T-helper 17 cell (primary cell): ENCODE results near the gene JAK1. TPM values are rescaled to one million over a fixed set of nuclear protein-coding genes. Genes with fewer than 3 reads are reported as not detected.
A peak's percentile ranks its signal among the peaks of the same experiment; 100 is the strongest.

ENCODE experiments used
- ATAC-seq: fragments of 150-1000 bp; cut with Tn5 transposase; 2 replicates; pipeline ENCODE4 v1.10.0; 2021; ENCODE audit warnings: mild to moderate bottlenecking, moderate library complexity
- DNase-seq, 3 donors: peaks; one replicate each; pipeline versions ENCODE4 v3.0.0 to v3.0.0-alpha.2; 2020 to 2021
- H3K9me3 ChIP-seq: one replicate; pipeline ENCODE4 v1.7.0; 2013; ENCODE audit warnings: low read length, mild to moderate bottlenecking; ENCODE audit not compliant: control insufficient read depth, poor library complexity, severe bottlenecking
- H3K27ac Mint-ChIP-seq: one replicate; pipeline ENCODE4 v1.8.0; 2022; ENCODE audit warnings: mild to moderate bottlenecking, moderate library complexity, mixed read lengths
- H3K27me3 Mint-ChIP-seq: one replicate; pipeline ENCODE4 v1.8.0; 2022; ENCODE audit warnings: mixed read lengths
- H3K36me3 Mint-ChIP-seq: one replicate; pipeline ENCODE4 v1.8.0; 2022; ENCODE audit warnings: low read depth, mixed read lengths
- H3K4me1 Mint-ChIP-seq: one replicate; pipeline ENCODE4 v1.8.0; 2022; ENCODE audit warnings: mild to moderate bottlenecking, mixed read lengths
- H3K4me3 Mint-ChIP-seq: one replicate; pipeline ENCODE4 v1.8.0; 2022; ENCODE audit warnings: mild to moderate bottlenecking, moderate library complexity, mixed read lengths
- total RNA-seq, 4 donors: library from RNA in 2 of 4; stranded (reverse) in 2 of 4; gene quantifications; one replicate each; pipeline ENCODE4 v1.2.3 and lab custom pipeline; 2022 to 2026

The JAK1 gene
- total RNA-seq, 2 donors from 2014 or later: 246 to 317 TPM

- Mint-ChIP-seq H3K27ac (no peak overlapping the region), H3K36me3 (no peaks in the 10 kb centered on the region), H3K27me3 (no peaks in the 10 kb centered on the region), H3K4me3 (peak overlapping the region; percentile 49), H3K4me1 (peaks cover 40% of the 10 kb centered on the region)
- H3K9me3 ChIP-seq: no peaks in the 10 kb centered on the region
- DNase-seq (no peak), ATAC-seq (no peak)
Observed at GRCh38 chr1:64953241-64953640, 13.1 kb downstream of the JAK1 start.

- Mint-ChIP-seq H3K27me3 (no peaks in the 10 kb centered on the region), H3K36me3 (no peaks in the 10 kb centered on the region), H3K27ac (peak overlapping the region; percentile 24), H3K4me3 (peak overlapping the region; percentile 79), H3K4me1 (peaks cover 54% of the 10 kb centered on the region)
- ATAC-seq: no peak
- H3K9me3 ChIP-seq: no peaks in the 10 kb centered on the region
- DNase-seq: no peak
Observed at GRCh38 chr1:64950284-64950809, 16.0 kb downstream of the JAK1 start.

- H3K27me3 Mint-ChIP-seq: no peaks in the 10 kb centered on the region
- H3K4me1 Mint-ChIP-seq: peaks cover 57% of the 10 kb centered on the region
- H3K27ac Mint-ChIP-seq: peak overlapping the region; percentile 90
- peak overlapping the region; percentile 66 for H3K4me3 Mint-ChIP-seq
- no peaks in the 10 kb centered on the region for H3K36me3 Mint-ChIP-seq
- H3K9me3 ChIP-seq: no peaks in the 10 kb centered on the region
- DNase-seq (no peak), ATAC-seq (peak; percentile 80)
Observed at GRCh38 chr1:64948905-64949833, 17.2 kb downstream of the JAK1 start.

- no peaks in the 10 kb centered on the region for H3K27me3 Mint-ChIP-seq
- no peaks in the 10 kb centered on the region for H3K36me3 Mint-ChIP-seq
- H3K27ac Mint-ChIP-seq: peak overlapping the region; percentile 90
- H3K9me3 ChIP-seq: no peaks in the 10 kb centered on the region
- DNase-seq (no peak), ATAC-seq (no peak)
- peaks cover 52% of the 10 kb centered on the region for H3K4me1 Mint-ChIP-seq
- peak overlapping the region; percentile 66 for H3K4me3 Mint-ChIP-seq
Observed at GRCh38 chr1:64948216-64948615, 18.1 kb downstream of the JAK1 start.

- DNase-seq (no peak), ATAC-seq (no peak)
- peak overlapping the region; percentile 90 for H3K27ac Mint-ChIP-seq
- H3K36me3 Mint-ChIP-seq: no peaks in the 10 kb centered on the region
- H3K4me1 Mint-ChIP-seq: peaks cover 50% of the 10 kb centered on the region
- H3K4me3 Mint-ChIP-seq: no peak overlapping the region
- H3K9me3 ChIP-seq: no peaks in the 10 kb centered on the region
- H3K27me3 Mint-ChIP-seq: no peaks in the 10 kb centered on the region
Observed at GRCh38 chr1:64946916-64947315, 19.4 kb downstream of the JAK1 start.

GRCh38 chr1:64944913-64945312 lies 21.4 kb downstream of the JAK1 start:
- no peaks in the 10 kb centered on the region for H3K36me3 Mint-ChIP-seq
- no peak for ATAC-seq
- no peaks in the 10 kb centered on the region for H3K27me3 Mint-ChIP-seq
- H3K9me3 ChIP-seq: no peaks in the 10 kb centered on the region
- no peak for DNase-seq
- peak overlapping the region; percentile 57 for H3K27ac Mint-ChIP-seq
- H3K4me3 Mint-ChIP-seq: no peak overlapping the region
- peaks cover 46% of the 10 kb centered on the region for H3K4me1 Mint-ChIP-seq

- Mint-ChIP-seq H3K27me3 (no peaks in the 10 kb centered on the region), H3K36me3 (no peaks in the 10 kb centered on the region), H3K4me3 (no peak overlapping the region), H3K4me1 (peaks cover 45% of the 10 kb centered on the region), H3K27ac (no peak overlapping the region)
- H3K9me3 ChIP-seq: no peaks in the 10 kb centered on the region
- DNase-seq (no peak), ATAC-seq (no peak)
Observed at GRCh38 chr1:64942675-64943074, 23.7 kb downstream of the JAK1 start.

- H3K4me1 Mint-ChIP-seq: peaks cover 43% of the 10 kb centered on the region
- no peak overlapping the region for H3K27ac Mint-ChIP-seq
- DNase-seq (no peak), ATAC-seq (no peak)
- no peak overlapping the region for H3K4me3 Mint-ChIP-seq
- H3K36me3 Mint-ChIP-seq: no peaks in the 10 kb centered on the region
- no peaks in the 10 kb centered on the region for H3K27me3 Mint-ChIP-seq
- H3K9me3 ChIP-seq: no peaks in the 10 kb centered on the region
Observed at GRCh38 chr1:64942118-64942517, 24.2 kb downstream of the JAK1 start.

GRCh38 chr1:64941461-64942117 lies 24.8 kb downstream of the JAK1 start:
- H3K4me3 Mint-ChIP-seq: no peak overlapping the region
- peaks cover 41% of the 10 kb centered on the region for H3K4me1 Mint-ChIP-seq
- H3K27me3 Mint-ChIP-seq: no peaks in the 10 kb centered on the region
- H3K36me3 Mint-ChIP-seq: no peaks in the 10 kb centered on the region
- no peak overlapping the region for H3K27ac Mint-ChIP-seq
- no peaks in the 10 kb centered on the region for H3K9me3 ChIP-seq
- ATAC-seq: no peak
- no peak for DNase-seq

GRCh38 chr1:64940025-64940424 lies 26.3 kb downstream of the JAK1 start:
- H3K9me3 ChIP-seq: no peaks in the 10 kb centered on the region
- Mint-ChIP-seq H3K27ac (peak overlapping the region; percentile 51), H3K27me3 (no peaks in the 10 kb centered on the region), H3K36me3 (no peaks in the 10 kb centered on the region), H3K4me1 (peaks cover 41% of the 10 kb centered on the region), H3K4me3 (peak overlapping the region; percentile 52)
- peak; percentile 57 for ATAC-seq
- DNase-seq: no peak

- Mint-ChIP-seq H3K4me1 (peaks cover 48% of the 10 kb centered on the region), H3K27me3 (no peaks in the 10 kb centered on the region), H3K27ac (no peak overlapping the region), H3K36me3 (no peaks in the 10 kb centered on the region), H3K4me3 (peak overlapping the region; percentile 47)
- ATAC-seq (no peak), DNase-seq (no peak)
- no peaks in the 10 kb centered on the region for H3K9me3 ChIP-seq
Observed at GRCh38 chr1:64938991-64939390, 27.4 kb downstream of the JAK1 start.

- DNase-seq: no peak
- Mint-ChIP-seq H3K27ac (no peak overlapping the region), H3K27me3 (no peaks in the 10 kb centered on the region), H3K4me1 (peaks cover 55% of the 10 kb centered on the region), H3K36me3 (no peaks in the 10 kb centered on the region), H3K4me3 (no peak overlapping the region)
- no peak for ATAC-seq
- H3K9me3 ChIP-seq: no peaks in the 10 kb centered on the region
Observed at GRCh38 chr1:64936956-64937355, 29.4 kb downstream of the JAK1 start.

- DNase-seq (no peak), ATAC-seq (no peak)
- no peaks in the 10 kb centered on the region for H3K36me3 Mint-ChIP-seq
- H3K27ac Mint-ChIP-seq: peak overlapping the region; percentile 41
- peaks cover 55% of the 10 kb centered on the region for H3K4me1 Mint-ChIP-seq
- H3K9me3 ChIP-seq: no peaks in the 10 kb centered on the region
- no peak overlapping the region for H3K4me3 Mint-ChIP-seq
- H3K27me3 Mint-ChIP-seq: no peaks in the 10 kb centered on the region
Observed at GRCh38 chr1:64935551-64936155, 30.7 kb downstream of the JAK1 start.
